GM12878 (cell line): Measurements from ENCODE around the gene FXYD3.

Experiments
- JUNB ChIP-seq: IDR thresholded peaks from 2 replicates; pipeline ENCODE4 v1.6.1; 2016; ENCODE audit warnings: antibody characterized with exemption, mild to moderate bottlenecking
- RAD21 ChIP-seq: IDR thresholded peaks from 2 replicates; pipeline ENCODE4 v1.6.1; 2011; ENCODE audit warnings: mild to moderate bottlenecking, low read depth, low read length, moderate library complexity; ENCODE audit not compliant: insufficient read depth
- RUNX3 ChIP-seq: IDR thresholded peaks from 2 replicates; pipeline ENCODE4 v1.6.1; 2012; ENCODE audit warnings: low read length, inconsistent platforms

- TF ChIP-seq RUNX3 (no peak), RAD21 (no peak), JUNB (no peak)
Measured at GRCh38 chr19:35081201-35081600, 34.4 kb upstream of the FXYD3 start.
